ACC112 (cell line): Measurements from ENCODE around the gene BCL2.

Experiments used
- H2AFZ ChIP-seq: fragments of 200-600 bp; sonication (generic); one replicate; pipeline ENCODE4 v1.6.0; 2017; ENCODE audit warnings: antibody characterized with exemption, low read length; ENCODE audit not compliant: unreplicated experiment
- H3K27ac ChIP-seq: fragments of 200-600 bp; sonication (generic); 2 replicates; pipeline ENCODE4 v1.5.1; 2014; ENCODE audit warnings: low read depth, mild to moderate bottlenecking, antibody characterized with exemption, low read length, moderate library complexity
- H3K27me3 ChIP-seq: fragments of 200-600 bp; sonication (generic); 2 replicates; pipeline ENCODE4 v1.6.1; 2014; ENCODE audit warnings: mild to moderate bottlenecking, antibody characterized with exemption, low read length, moderate library complexity, mixed read lengths; ENCODE audit not compliant: insufficient read depth
- H3K36me3 ChIP-seq: fragments of 200-600 bp; sonication (generic); 2 replicates; pipeline ENCODE4 v1.6.1; 2016; ENCODE audit warnings: mild to moderate bottlenecking, antibody characterized with exemption, low read length, moderate library complexity, mixed read lengths; ENCODE audit not compliant: insufficient read depth
- H3K4me1 ChIP-seq: fragments of 200-600 bp; sonication (generic); one replicate; pipeline ENCODE4 v1.6.1; 2016; ENCODE audit warnings: low read length, mixed read lengths; ENCODE audit not compliant: insufficient read depth, unreplicated experiment, control insufficient read depth
- H3K4me3 ChIP-seq: fragments of 200-600 bp; sonication (generic); 2 replicates; pipeline ENCODE4 v1.5.1; 2014; ENCODE audit warnings: mild to moderate bottlenecking, low read depth, low read length
- H3K79me2 ChIP-seq: fragments of 200-600 bp; sonication (generic); one replicate; pipeline ENCODE4 v1.6.0; 2016; ENCODE audit warnings: low read length; ENCODE audit not compliant: control insufficient read depth, unreplicated experiment, insufficient read depth

BCL2 gene

GRCh38 chr18:63120620-63121019 is 198.9 kb downstream of the BCL2 start:
- H3K4me1 ChIP-seq: no peaks in the 10 kb centered on the region
- H2AFZ ChIP-seq: no peak overlapping the region
- H3K27ac ChIP-seq: no peak overlapping the region
- H3K27me3 ChIP-seq: peaks cover 58% of the 10 kb centered on the region
- H3K36me3 ChIP-seq: no peaks in the 10 kb centered on the region
- H3K4me3 ChIP-seq: no peak overlapping the region
- H3K79me2 ChIP-seq: no peaks in the 10 kb centered on the region

- Histone ChIP-seq H3K27me3 (peaks cover 63% of the 10 kb centered on the region), H2AFZ (no peak overlapping the region), H3K27ac (no peak overlapping the region), H3K36me3 (no peaks in the 10 kb centered on the region), H3K79me2 (no peaks in the 10 kb centered on the region), H3K4me1 (no peaks in the 10 kb centered on the region), H3K4me3 (no peak overlapping the region)
Measured at GRCh38 chr18:63119647-63120046, 199.9 kb downstream of the BCL2 start.

DNA sequence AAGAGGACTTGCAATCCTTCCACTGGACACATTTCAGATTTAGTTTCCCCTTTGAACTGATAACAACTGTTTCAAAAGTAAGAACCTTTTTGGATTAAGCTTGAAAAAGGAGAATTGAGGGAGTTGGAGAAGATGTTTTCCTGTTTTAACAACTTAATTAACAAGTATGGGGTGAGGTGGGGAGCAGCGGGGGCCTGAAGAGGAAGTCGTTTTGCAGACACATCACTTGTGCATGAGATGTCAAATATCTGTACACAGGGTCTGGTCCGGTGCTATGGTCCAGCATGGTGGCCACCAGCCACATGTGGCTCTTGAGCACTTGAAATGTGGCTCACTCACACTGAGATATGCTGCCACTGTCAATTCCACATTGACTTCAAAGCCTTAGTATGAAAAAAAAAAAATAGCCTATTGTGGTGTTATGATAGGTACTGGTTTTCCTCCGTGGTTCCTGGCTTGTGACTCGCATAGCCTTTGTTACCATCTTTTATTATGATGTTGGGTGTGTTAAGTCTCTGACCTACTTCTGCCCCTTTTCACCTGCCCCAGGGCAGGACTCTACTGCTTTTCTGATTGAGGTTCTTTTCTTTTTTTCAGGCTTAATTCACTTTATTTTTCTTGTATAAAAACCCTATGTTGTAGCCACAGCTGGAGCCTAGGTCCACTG is 205.5 kb downstream of the BCL2 start:
- Histone ChIP-seq H3K79me2 (no peaks in the 10 kb centered on the region), H3K27ac (no peak overlapping the region), H3K27me3 (peaks cover 49% of the 10 kb centered on the region), H3K4me3 (no peak overlapping the region), H3K4me1 (no peaks in the 10 kb centered on the region), H2AFZ (no peak overlapping the region), H3K36me3 (no peaks in the 10 kb centered on the region)

GRCh38 chr18:63112706-63113105 is 206.9 kb downstream of the BCL2 start:
- Histone ChIP-seq H3K4me1 (no peaks in the 10 kb centered on the region), H3K27me3 (peaks cover 45% of the 10 kb centered on the region), H3K36me3 (no peaks in the 10 kb centered on the region), H2AFZ (no peak overlapping the region), H3K79me2 (no peaks in the 10 kb centered on the region), H3K27ac (no peak overlapping the region), H3K4me3 (no peak overlapping the region)

DNA sequence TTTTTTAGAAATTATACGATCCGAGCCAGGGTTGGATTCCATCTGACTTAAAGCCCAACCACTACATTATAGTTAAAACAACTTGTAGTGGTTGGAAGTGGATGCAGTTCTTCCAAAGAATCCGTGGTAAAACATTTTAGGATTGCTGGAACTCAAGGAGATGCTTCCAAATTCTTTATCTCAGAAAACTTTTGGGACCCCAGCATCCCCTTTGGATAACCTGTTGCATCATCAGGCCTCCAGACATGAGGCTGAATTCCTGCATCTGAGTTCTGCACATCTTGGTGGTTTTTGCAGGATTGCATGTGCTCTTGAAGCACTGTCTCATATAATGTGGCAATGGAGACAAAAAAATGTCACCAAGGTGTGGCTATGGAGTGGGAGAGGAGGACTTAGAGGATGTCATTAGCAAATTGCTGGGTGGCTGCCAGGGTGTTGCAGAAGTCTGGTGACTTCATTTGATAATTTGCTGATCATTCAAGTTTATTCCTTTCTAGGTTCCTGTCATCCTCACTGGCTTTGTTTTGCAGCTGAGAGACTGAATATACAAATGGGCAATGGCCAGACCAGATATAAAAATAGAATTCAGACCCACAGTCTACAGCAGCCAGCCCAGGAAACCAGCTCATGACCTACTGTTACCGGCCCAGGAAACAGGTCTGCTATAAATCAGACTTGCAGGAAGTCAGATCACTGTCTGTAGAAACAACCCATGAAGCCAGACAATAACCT is 207.7 kb downstream of the BCL2 start:
- H3K79me2 ChIP-seq: no peaks in the 10 kb centered on the region
- H2AFZ ChIP-seq: no peak overlapping the region
- no peak overlapping the region for H3K4me3 ChIP-seq
- no peak overlapping the region for H3K27ac ChIP-seq
- no peaks in the 10 kb centered on the region for H3K36me3 ChIP-seq
- H3K27me3 ChIP-seq: peaks cover 36% of the 10 kb centered on the region
- no peaks in the 10 kb centered on the region for H3K4me1 ChIP-seq

DNA sequence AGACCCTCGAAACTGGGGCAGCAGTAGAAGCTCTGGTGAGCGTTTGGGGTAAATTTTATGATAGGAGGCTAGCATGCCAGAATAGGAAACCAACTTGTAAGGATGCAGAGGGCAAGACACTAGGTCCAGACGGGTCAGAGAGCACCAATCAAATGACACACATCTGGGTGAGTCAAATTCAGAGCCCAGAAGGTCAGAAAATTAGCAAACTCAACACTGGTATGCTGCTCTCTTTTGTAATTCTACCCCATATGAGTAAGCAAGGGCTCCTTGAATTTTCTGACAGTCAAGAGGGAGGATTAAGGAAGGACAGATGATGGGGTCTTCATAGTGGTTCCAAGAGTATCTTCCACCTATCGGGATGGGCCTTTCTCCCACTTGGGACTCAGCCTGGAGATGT is 209.8 kb downstream of the BCL2 start:
- no peak overlapping the region for H3K27ac ChIP-seq
- H3K36me3 ChIP-seq: no peaks in the 10 kb centered on the region
- no peaks in the 10 kb centered on the region for H3K79me2 ChIP-seq
- H3K4me3 ChIP-seq: no peak overlapping the region
- H3K4me1 ChIP-seq: no peaks in the 10 kb centered on the region
- H2AFZ ChIP-seq: no peak overlapping the region
- H3K27me3 ChIP-seq: peaks cover 20% of the 10 kb centered on the region

DNA sequence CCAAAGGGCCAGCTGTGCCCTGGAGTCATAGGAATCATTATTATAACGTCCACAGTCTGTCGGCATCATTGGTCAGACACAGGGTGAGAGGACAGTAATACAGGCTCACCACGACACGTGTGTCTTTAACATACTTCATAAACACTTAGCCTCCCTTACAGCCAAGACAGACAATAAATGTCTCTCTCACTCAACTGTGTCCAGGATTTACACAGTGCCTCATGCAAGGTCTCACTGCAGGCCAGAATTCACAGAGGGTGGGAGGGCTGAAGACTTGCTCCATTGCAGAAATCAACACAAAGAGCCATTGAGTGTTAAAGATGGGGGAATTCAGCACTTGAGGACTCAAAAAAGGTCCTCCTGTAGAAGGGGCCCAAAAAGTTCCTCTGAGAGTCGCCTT is 210.5 kb downstream of the BCL2 start:
- no peaks in the 10 kb centered on the region for H3K36me3 ChIP-seq
- H3K79me2 ChIP-seq: no peaks in the 10 kb centered on the region
- no peak overlapping the region for H2AFZ ChIP-seq
- no peak overlapping the region for H3K4me3 ChIP-seq
- no peak overlapping the region for H3K27ac ChIP-seq
- H3K4me1 ChIP-seq: no peaks in the 10 kb centered on the region
- peaks cover 20% of the 10 kb centered on the region for H3K27me3 ChIP-seq

DNA sequence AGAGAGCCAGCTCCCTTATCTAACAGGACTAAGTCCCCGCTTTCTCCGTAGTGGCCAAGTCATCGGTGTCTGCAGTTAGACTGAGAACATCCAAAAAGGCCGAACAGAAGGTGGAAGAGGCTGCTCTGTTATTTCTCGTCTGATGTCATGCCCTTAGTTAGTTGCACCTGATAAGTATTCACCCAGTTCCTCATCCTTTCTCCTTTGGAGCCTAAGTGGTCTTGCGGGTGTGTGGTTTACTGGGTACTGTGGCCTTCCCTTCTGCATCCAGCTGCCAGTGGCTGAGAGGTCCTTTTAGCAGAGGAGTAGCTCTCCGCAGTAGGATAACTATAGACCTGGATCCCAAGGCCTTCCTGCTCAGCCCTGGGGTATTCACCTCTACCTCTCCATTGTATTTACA is 211.6 kb downstream of the BCL2 start:
- H2AFZ ChIP-seq: no peak overlapping the region
- no peaks in the 10 kb centered on the region for H3K79me2 ChIP-seq
- H3K4me1 ChIP-seq: no peaks in the 10 kb centered on the region
- no peak overlapping the region for H3K27ac ChIP-seq
- H3K36me3 ChIP-seq: no peaks in the 10 kb centered on the region
- peaks cover 18% of the 10 kb centered on the region for H3K27me3 ChIP-seq
- H3K4me3 ChIP-seq: no peak overlapping the region

DNA sequence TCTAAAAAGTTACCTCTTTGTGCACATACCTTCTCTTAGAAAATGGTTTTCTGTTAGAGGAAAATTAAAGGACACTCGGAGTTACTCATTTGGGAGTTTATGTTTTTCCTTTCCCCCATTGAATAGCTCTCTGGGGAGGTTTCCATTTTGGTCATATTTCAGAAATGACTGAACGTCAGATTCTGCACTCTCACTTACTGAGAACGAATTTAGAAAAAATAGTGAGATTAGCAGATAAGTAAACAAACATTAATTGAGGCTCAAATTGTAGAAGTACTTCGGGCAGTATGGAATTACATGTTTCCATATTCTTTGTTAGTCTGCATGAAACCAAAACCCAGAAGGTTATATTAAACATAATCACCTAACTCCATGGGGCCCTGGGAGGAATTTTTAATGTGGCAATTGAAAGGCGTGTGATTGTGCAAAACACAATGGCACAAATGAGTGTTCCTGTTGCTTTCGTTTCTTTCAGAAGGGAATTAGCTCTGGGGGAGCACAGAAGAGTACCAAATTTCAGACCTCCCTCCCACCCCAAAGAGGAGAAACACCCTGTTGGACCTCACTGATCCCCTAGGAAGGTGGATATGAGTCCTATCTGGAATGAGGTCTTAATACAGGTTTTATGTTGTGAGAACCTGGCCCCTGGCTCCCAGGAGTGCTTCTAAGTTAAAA is 212.3 kb downstream of the BCL2 start:
- Histone ChIP-seq H3K27me3 (peaks cover 17% of the 10 kb centered on the region), H3K27ac (no peak overlapping the region), H2AFZ (no peak overlapping the region), H3K4me3 (no peak overlapping the region), H3K36me3 (no peaks in the 10 kb centered on the region), H3K79me2 (no peaks in the 10 kb centered on the region), H3K4me1 (no peaks in the 10 kb centered on the region)

DNA sequence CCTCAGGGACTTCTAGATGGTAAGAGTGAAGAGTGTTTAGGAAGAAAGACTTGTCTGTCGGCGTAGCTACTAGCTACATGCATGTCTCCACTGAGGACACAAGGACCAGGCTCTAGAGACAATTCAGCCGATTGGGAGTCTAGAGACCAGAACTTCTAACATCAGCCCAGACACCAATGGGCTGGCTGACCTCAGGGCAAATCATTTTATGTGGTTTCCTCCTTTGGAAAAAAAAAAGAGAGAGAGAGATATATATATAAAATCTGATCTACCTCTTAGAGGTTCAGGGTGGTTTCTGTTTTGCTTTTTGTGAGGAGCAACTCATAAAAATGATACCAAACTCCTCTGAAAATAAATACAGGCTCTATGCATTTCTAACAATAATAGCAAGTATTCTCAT is 212.8 kb downstream of the BCL2 start:
- Histone ChIP-seq H3K4me3 (no peak overlapping the region), H3K79me2 (no peaks in the 10 kb centered on the region), H3K36me3 (no peaks in the 10 kb centered on the region), H3K27ac (no peak overlapping the region), H3K4me1 (no peaks in the 10 kb centered on the region), H3K27me3 (peaks cover 17% of the 10 kb centered on the region), H2AFZ (no peak overlapping the region)
